ENCODE measurements around the gene SCG3.

The SCG3 gene

DNA sequence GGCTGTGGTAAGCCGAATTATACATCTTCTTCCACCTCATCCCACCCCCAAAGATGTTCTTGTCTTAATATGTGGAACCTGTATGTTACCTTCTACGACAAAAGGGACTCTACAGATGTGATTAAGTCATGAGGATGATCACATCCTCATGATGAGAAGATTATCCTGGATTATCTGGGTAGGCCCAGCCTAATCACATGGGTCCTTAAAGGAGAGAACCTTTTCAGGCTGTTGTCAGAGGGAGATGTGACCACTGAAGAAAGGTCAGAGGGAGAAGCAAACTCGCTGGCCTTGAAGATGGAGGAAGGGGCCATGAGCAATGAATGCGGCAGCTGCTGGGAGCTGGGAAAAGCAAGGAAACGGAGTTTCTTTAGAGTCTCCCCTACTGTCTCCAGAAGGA lies 12.9 kb upstream of the SCG3 start:
- DNase-seq, result peak; percentile 56
- Histone ChIP-seq H3K4me3 (ENCODE audit: low read depth, low read length) (no peak overlapping the region), H3K9me3 (ENCODE audit: severe bottlenecking) (no peaks in the 10 kb centered on the region), H3K27me3 (ENCODE audit: insufficient read depth, low read depth, severe bottlenecking) (no peaks in the 10 kb centered on the region), H3K27ac (no peak overlapping the region), H3K36me3 (no peaks in the 10 kb centered on the region)
- TF ChIP-seq CTCF (IDR thresholded peaks at IDR 0.05; ENCODE audit: low read depth, low read length), result no peak

- H3K27me3 ChIP-seq (ENCODE audit: insufficient read depth, low read depth, severe bottlenecking), result no peaks in the 10 kb centered on the region
- TF ChIP-seq CTCF (IDR thresholded peaks at IDR 0.05; ENCODE audit: low read depth, low read length), result no peak
- no peaks in the 10 kb centered on the region for H3K36me3 ChIP-seq
- no peaks in the 10 kb centered on the region for H3K9me3 ChIP-seq (ENCODE audit: severe bottlenecking)
- no peak overlapping the region for H3K27ac ChIP-seq
- DNase-seq, result no peak
- no peak overlapping the region for H3K4me3 ChIP-seq (ENCODE audit: low read depth, low read length)
Observed at GRCh38 chr15:51669381-51669780, 11.9 kb upstream of the SCG3 start.

- no peak for TF ChIP-seq CTCF (IDR thresholded peaks at IDR 0.05; ENCODE audit: low read depth, low read length)
- no peaks in the 10 kb centered on the region for H3K9me3 ChIP-seq (ENCODE audit: severe bottlenecking)
- H3K36me3 ChIP-seq, result no peaks in the 10 kb centered on the region
- no peak overlapping the region for H3K27ac ChIP-seq
- DNase-seq, result peak; percentile 83
- H3K27me3 ChIP-seq (ENCODE audit: insufficient read depth, low read depth, severe bottlenecking), result no peaks in the 10 kb centered on the region
- H3K4me3 ChIP-seq (ENCODE audit: low read depth, low read length), result no peak overlapping the region
Observed at GRCh38 chr15:51672155-51672687, 9.1 kb upstream of the SCG3 start.

- H3K27ac ChIP-seq, result no peak overlapping the region
- no peak for TF ChIP-seq CTCF (IDR thresholded peaks at IDR 0.05; ENCODE audit: low read depth, low read length)
- no peaks in the 10 kb centered on the region for H3K36me3 ChIP-seq
- no peaks in the 10 kb centered on the region for H3K9me3 ChIP-seq (ENCODE audit: severe bottlenecking)
- no peak overlapping the region for H3K4me3 ChIP-seq (ENCODE audit: low read depth, low read length)
- H3K27me3 ChIP-seq (ENCODE audit: insufficient read depth, low read depth, severe bottlenecking), result no peaks in the 10 kb centered on the region
- DNase-seq, result no peak
Observed at GRCh38 chr15:51672913-51673857, 8.1 kb upstream of the SCG3 start.

- TF ChIP-seq CTCF (IDR thresholded peaks at IDR 0.05; ENCODE audit: low read depth, low read length), result no peak
- Histone ChIP-seq H3K27ac (no peak overlapping the region), H3K4me3 (ENCODE audit: low read depth, low read length) (no peak overlapping the region), H3K27me3 (ENCODE audit: insufficient read depth, low read depth, severe bottlenecking) (no peaks in the 10 kb centered on the region), H3K36me3 (no peaks in the 10 kb centered on the region), H3K9me3 (ENCODE audit: severe bottlenecking) (no peaks in the 10 kb centered on the region)
- no peak for DNase-seq
Observed at GRCh38 chr15:51675234-51675633, 6.1 kb upstream of the SCG3 start.
